ENCODE data around the gene PRKCZ.
A peak's percentile ranks its signal among the peaks of the same experiment; 100 is the strongest.

Gene PRKCZ

DNA sequence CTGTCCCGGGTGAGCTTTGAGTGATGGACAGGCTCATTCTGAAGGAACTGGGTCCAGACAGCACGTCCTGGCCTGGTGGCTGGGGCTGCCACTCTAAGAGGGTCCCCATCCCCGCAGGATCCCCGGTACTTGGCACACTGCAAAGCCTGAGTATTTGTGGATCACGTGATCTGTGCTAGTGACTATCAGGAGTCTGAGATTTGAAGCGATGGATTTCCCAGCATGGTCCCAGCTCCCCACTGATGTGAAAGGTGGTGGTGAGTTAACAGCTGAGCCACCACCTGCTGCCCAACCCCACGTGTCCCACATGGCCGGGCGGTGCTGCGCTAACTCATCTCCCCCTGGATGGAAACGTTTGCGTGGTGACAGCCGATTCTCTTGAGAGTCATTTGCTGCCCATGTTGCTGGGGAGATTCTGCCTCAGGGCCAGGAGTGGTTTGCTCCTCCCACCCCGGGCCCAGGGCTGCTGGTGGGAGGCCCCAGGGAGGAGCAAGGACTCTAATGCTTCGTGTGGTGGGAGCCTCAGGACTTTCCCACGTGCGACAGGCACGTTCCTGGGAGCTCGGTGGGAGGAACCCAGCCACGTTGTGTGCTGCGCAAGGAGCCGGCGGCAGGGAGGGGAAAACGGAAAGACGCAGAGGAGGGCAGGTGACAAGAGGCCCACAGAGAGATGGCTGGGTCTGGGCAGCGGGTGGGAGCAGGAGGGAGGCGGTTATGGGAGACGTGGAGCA, 129.2 kb downstream of the PRKCZ start:
- no peak for DNase-seq (ENCODE audit: insufficient read length, low spot score)
- FAIRE-seq, result no peak
- TF ChIP-seq POLR2AphosphoS5 (IDR thresholded peaks at IDR 0.05; ENCODE audit: low read depth, low read length) (no peak), TAF1 (IDR thresholded peaks at IDR 0.05; ENCODE audit: low read depth, low read length) (no peak), POLR2A (IDR thresholded peaks at IDR 0.05; ENCODE audit: low read depth, low read length) (no peak), PAX5 (IDR thresholded peaks at IDR 0.05; ENCODE audit: insufficient read depth, low read length, severe bottlenecking) (no peak), POU2F2 (IDR thresholded peaks at IDR 0.05; ENCODE audit: low read depth, low read length) (no peak), SPI1 (IDR thresholded peaks at IDR 0.05; ENCODE audit: low read depth, low read length) (no peak)

DNA sequence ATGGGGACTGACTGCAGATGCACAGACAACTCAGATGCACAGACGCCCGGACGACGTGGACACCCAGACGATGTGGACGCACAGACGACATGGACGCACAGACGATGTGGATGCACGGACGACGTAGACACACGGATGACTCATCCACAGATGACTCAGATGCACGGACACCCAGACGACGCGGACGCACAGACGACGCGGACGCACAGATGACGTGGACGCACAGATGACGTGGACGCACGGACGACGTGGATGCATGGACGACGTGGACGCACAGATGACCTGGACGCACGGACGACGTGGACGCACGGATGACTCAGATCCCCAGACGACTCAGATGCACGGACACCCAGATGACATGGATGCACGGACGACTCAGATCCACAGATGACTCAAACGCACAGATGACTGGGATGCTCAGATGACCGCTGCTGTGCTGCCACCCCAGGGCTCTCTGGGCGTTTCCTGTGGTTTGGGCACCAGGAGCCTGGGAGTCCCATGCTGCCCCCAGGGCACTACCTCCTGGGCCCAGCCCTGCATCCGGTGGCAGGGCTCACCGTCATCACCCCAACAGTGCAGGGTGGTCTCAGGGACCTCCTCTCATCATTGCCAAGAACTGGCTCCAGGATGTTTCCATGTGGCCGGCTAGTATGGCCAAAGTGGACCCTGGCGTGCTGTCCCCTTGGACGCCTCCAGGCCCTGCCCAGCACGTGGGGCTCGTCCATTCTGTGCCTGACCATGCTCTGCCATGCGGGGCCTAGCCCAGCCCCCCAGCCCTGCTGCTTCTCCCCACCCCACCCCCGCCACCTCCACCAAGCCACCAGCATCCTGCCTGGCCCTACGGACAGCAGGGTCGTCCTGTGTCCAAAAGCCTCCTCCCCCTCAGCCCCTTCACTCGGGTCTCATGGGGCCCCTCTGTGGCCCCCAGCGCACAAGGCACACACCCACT, 130.4 kb downstream of the PRKCZ start:
- DNase-seq (ENCODE audit: insufficient read length, low spot score) (no peak), FAIRE-seq (no peak)
- TF ChIP-seq POLR2AphosphoS5 (IDR thresholded peaks at IDR 0.05; ENCODE audit: low read depth, low read length) (no peak), POLR2A (IDR thresholded peaks at IDR 0.05; ENCODE audit: low read depth, low read length) (no peak), PAX5 (IDR thresholded peaks at IDR 0.05; ENCODE audit: insufficient read depth, low read length, severe bottlenecking) (no peak), SPI1 (IDR thresholded peaks at IDR 0.05; ENCODE audit: low read depth, low read length) (no peak), TAF1 (IDR thresholded peaks at IDR 0.05; ENCODE audit: low read depth, low read length) (no peak), POU2F2 (IDR thresholded peaks at IDR 0.05; ENCODE audit: low read depth, low read length) (0 out of 2 replicates have a peak, but pooled peaks have one; percentile 27)

DNA sequence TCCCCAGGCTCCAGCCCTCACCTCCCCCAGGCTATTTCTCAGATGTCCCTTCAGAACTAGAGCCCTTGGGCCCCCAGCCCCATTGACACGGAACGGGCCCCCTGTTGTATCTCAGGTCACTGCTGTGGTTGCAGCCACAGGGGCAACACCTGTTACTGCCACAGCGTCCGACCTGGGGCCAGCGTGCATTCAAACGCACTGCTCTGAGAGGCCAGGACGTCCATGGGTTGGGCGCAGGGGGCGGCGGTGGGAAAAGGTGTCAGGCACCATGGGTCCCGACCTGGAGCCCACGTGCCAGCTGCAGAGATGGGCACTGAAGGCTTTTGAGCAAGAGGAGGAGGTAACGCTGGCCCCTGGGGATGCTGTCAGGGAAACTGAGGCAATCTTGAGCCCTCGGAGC, 131.1 kb downstream of the PRKCZ start:
- DNase-seq (ENCODE audit: insufficient read length, low spot score) (no peak), FAIRE-seq (no peak)
- no peak for TF ChIP-seq SPI1 (IDR thresholded peaks at IDR 0.05; ENCODE audit: low read depth, low read length)
- no peak for TF ChIP-seq POLR2A (IDR thresholded peaks at IDR 0.05; ENCODE audit: low read depth, low read length)
- no peak for TF ChIP-seq POLR2AphosphoS5 (IDR thresholded peaks at IDR 0.05; ENCODE audit: low read depth, low read length)
- no peak for TF ChIP-seq PAX5 (IDR thresholded peaks at IDR 0.05; ENCODE audit: insufficient read depth, low read length, severe bottlenecking)
- no peak for TF ChIP-seq TAF1 (IDR thresholded peaks at IDR 0.05; ENCODE audit: low read depth, low read length)
- no peak for TF ChIP-seq POU2F2 (IDR thresholded peaks at IDR 0.05; ENCODE audit: low read depth, low read length)

DNA sequence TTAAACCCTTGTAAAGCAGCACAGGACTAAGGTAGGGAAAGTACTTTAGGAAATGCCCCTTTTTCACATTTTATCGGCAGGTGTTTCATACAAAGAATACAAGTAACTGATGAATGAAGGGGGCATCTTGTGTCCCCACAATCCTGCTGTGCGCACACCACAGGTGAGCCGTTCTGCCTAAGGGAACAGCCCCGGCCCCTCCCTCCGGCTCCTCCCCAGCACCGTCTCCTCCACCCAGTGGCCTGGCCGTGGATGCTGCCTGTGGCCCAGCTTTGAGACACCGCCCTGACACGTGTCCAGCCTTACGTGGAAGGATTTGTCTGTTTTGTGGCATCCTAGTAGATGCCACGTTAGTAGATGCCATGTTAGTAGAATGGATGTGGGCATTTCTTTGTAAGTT, 131.5 kb downstream of the PRKCZ start:
- no peak for TF ChIP-seq POLR2A (IDR thresholded peaks at IDR 0.05; ENCODE audit: low read depth, low read length)
- no peak for TF ChIP-seq POU2F2 (IDR thresholded peaks at IDR 0.05; ENCODE audit: low read depth, low read length)
- TF ChIP-seq SPI1 (IDR thresholded peaks at IDR 0.05; ENCODE audit: low read depth, low read length), result no peak
- no peak for TF ChIP-seq TAF1 (IDR thresholded peaks at IDR 0.05; ENCODE audit: low read depth, low read length)
- no peak for TF ChIP-seq POLR2AphosphoS5 (IDR thresholded peaks at IDR 0.05; ENCODE audit: low read depth, low read length)
- TF ChIP-seq PAX5 (IDR thresholded peaks at IDR 0.05; ENCODE audit: insufficient read depth, low read length, severe bottlenecking), result no peak
- no peak for DNase-seq (ENCODE audit: insufficient read length, low spot score)
- no peak for FAIRE-seq

DNA sequence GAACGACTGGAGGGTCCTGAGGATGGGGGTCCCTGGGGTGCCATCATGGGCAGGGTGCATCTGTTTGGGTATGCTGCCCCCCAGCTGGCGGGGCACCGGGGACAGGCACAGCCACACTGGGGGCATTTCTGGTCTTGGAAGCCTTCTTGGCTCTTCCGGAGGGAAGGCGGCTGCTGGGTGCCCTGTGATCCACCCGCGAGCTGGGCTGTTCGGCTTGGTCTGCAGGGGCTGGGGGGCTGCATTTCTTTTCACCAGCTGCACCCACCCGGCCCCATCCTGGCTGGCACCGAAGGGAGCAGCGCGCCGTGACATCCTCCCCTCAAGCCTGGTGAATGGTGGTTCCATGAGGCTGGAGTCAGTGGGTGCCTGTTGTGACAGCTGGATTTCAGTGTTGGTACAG, 132.2 kb downstream of the PRKCZ start:
- TF ChIP-seq POLR2AphosphoS5 (IDR thresholded peaks at IDR 0.05; ENCODE audit: low read depth, low read length) (no peak), POU2F2 (IDR thresholded peaks at IDR 0.05; ENCODE audit: low read depth, low read length) (no peak), SPI1 (IDR thresholded peaks at IDR 0.05; ENCODE audit: low read depth, low read length) (no peak), POLR2A (IDR thresholded peaks at IDR 0.05; ENCODE audit: low read depth, low read length) (no peak), PAX5 (IDR thresholded peaks at IDR 0.05; ENCODE audit: insufficient read depth, low read length, severe bottlenecking) (no peak), TAF1 (IDR thresholded peaks at IDR 0.05; ENCODE audit: low read depth, low read length) (no peak)
- FAIRE-seq, result no peak
- no peak for DNase-seq (ENCODE audit: insufficient read length, low spot score)

DNA sequence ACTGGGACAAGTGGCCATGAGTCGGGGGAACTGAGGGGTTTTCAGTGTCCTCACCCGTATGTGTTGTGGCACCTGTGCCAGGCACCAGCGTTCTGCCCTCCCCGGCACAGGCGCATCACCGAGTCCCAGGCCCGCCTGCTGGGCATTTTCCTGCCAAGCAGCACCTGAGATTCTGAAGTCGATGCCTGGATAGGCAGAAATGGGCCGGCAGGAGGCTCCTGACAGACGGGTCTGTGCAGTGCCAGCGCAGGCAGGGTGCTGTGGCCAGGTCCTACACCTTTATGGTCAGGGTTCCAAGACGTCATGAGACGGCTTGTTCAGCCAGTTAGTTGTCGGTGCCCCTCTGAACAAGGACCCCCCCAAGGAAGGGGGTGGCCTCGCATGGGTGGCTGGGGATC, 133.7 kb downstream of the PRKCZ start:
- DNase-seq (ENCODE audit: insufficient read length, low spot score) (no peak), FAIRE-seq (no peak)
- no peak for TF ChIP-seq PAX5 (IDR thresholded peaks at IDR 0.05; ENCODE audit: insufficient read depth, low read length, severe bottlenecking)
- TF ChIP-seq TAF1 (IDR thresholded peaks at IDR 0.05; ENCODE audit: low read depth, low read length), result no peak
- TF ChIP-seq POLR2A (IDR thresholded peaks at IDR 0.05; ENCODE audit: low read depth, low read length), result no peak
- no peak for TF ChIP-seq SPI1 (IDR thresholded peaks at IDR 0.05; ENCODE audit: low read depth, low read length)
- TF ChIP-seq POU2F2 (IDR thresholded peaks at IDR 0.05; ENCODE audit: low read depth, low read length), result no peak
- no peak for TF ChIP-seq POLR2AphosphoS5 (IDR thresholded peaks at IDR 0.05; ENCODE audit: low read depth, low read length)

DNA sequence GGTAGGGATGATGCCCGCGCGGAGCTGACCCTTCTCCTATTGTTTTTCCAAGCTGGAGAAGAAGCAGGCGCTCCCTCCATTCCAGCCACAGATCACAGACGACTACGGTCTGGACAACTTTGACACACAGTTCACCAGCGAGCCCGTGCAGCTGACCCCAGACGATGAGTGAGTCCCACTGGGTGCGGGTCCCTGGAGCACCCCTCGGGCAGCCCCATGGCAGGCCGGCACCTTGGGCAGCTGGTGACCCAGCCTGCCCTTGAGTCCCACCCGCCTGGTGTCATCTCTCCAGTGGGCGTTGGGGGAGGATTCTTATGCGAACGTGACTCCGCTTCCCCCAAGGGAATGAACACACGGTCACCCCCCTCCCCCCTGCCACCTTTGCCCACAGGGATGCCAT, 134.3 kb downstream of the PRKCZ start:
- TF ChIP-seq POU2F2 (IDR thresholded peaks at IDR 0.05; ENCODE audit: low read depth, low read length) (no peak), SPI1 (IDR thresholded peaks at IDR 0.05; ENCODE audit: low read depth, low read length) (no peak), POLR2AphosphoS5 (IDR thresholded peaks at IDR 0.05; ENCODE audit: low read depth, low read length) (no peak), PAX5 (IDR thresholded peaks at IDR 0.05; ENCODE audit: insufficient read depth, low read length, severe bottlenecking) (no peak), TAF1 (IDR thresholded peaks at IDR 0.05; ENCODE audit: low read depth, low read length) (no peak), POLR2A (IDR thresholded peaks at IDR 0.05; ENCODE audit: low read depth, low read length) (no peak)
- FAIRE-seq, result no peak
- DNase-seq (ENCODE audit: insufficient read length, low spot score), result no peak

DNA sequence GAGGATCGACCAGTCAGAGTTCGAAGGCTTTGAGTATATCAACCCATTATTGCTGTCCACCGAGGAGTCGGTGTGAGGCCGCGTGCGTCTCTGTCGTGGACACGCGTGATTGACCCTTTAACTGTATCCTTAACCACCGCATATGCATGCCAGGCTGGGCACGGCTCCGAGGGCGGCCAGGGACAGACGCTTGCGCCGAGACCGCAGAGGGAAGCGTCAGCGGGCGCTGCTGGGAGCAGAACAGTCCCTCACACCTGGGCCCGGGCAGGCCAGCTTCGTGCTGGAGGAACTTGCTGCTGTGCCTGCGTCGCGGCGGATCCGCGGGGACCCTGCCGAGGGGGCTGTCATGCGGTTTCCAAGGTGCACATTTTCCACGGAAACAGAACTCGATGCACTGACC, 134.7 kb downstream of the PRKCZ start:
- DNase-seq (ENCODE audit: insufficient read length, low spot score) (no peak), FAIRE-seq (no peak)
- no peak for TF ChIP-seq POLR2AphosphoS5 (IDR thresholded peaks at IDR 0.05; ENCODE audit: low read depth, low read length)
- TF ChIP-seq PAX5 (IDR thresholded peaks at IDR 0.05; ENCODE audit: insufficient read depth, low read length, severe bottlenecking), result no peak
- no peak for TF ChIP-seq SPI1 (IDR thresholded peaks at IDR 0.05; ENCODE audit: low read depth, low read length)
- TF ChIP-seq POLR2A (IDR thresholded peaks at IDR 0.05; ENCODE audit: low read depth, low read length), result no peak
- no peak for TF ChIP-seq TAF1 (IDR thresholded peaks at IDR 0.05; ENCODE audit: low read depth, low read length)
- no peak for TF ChIP-seq POU2F2 (IDR thresholded peaks at IDR 0.05; ENCODE audit: low read depth, low read length)
